Suprapubic skin (tissue), 4 donors: ENCODE measurements around the gene CES2. TPM values are rescaled to one million over a fixed set of nuclear protein-coding genes. Genes with fewer than 3 reads are reported as not detected.

Source experiments
- DNase-seq, 2 donors: peaks; one replicate each; pipeline ENCODE4 v3.0.0-alpha.2; 2019; ENCODE audit warnings: low spot score in 2 of 2
- H3K27ac ChIP-seq: fragments of 200-600 bp; sonication (generic); one replicate; pipeline ENCODE4 v1.5.1; 2019
- H3K27me3 ChIP-seq: fragments of 200-600 bp; sonication (generic); one replicate; pipeline ENCODE4 v1.5.1; 2019
- H3K36me3 ChIP-seq: fragments of 200-600 bp; sonication (generic); one replicate; pipeline ENCODE4 v1.5.1; 2019
- H3K4me1 ChIP-seq: fragments of 200-600 bp; sonication (generic); one replicate; pipeline ENCODE4 v1.5.1; 2019
- H3K4me3 ChIP-seq: fragments of 200-600 bp; sonication (generic); one replicate; pipeline ENCODE4 v1.5.1; 2019; ENCODE audit warnings: mild to moderate bottlenecking
- H3K9me3 ChIP-seq: fragments of 200-600 bp; sonication (generic); one replicate; pipeline ENCODE4 v1.5.1; 2019
- EP300 ChIP-seq: sonication (generic); formaldehyde crosslinking; IDR thresholded peaks from one replicate; pipeline ENCODE4 v1.6.1; 2017; ENCODE audit warnings: antibody characterized with exemption
- POLR2A ChIP-seq, 2 donors: fragments of 450-650 bp; IDR thresholded peaks; one replicate each; pipeline ENCODE4 v1.6.1; 2017; ENCODE audit warnings: antibody characterized with exemption in 2 of 2, mild to moderate bottlenecking in 2 of 2, moderate library complexity in 2 of 2
- POLR2AphosphoS5 ChIP-seq, 3 donors: sonication (generic); formaldehyde crosslinking; IDR thresholded peaks; one replicate each; pipeline ENCODE4 v1.6.1; 2017; ENCODE audit warnings: antibody characterized with exemption in 3 of 3
- WGBS: methylation state at CpG from one replicate; pipeline ENCODE4 v1.1.5; 2018; 5-methylcytosine and 5-hydroxymethylcytosine counted together
- total RNA-seq, 4 donors: library from RNA; depleted of rRNA; stranded (reverse); fragments of >200 nt; gene quantifications; one replicate each; pipeline ENCODE4 v1.1.0, GENCODE V29; 2016
- TF ChIP-seq, protein P1 (sequence below), 2 donors: fragments of 200-600 bp in 1 of 2; fragments of 450-650 bp in 1 of 2; sonication (generic) in 1 of 2; IDR thresholded peaks; one replicate each; pipeline ENCODE4 v1.5.1; 2016 to 2019; ENCODE audit warnings: antibody characterized with exemption in 2 of 2, mild to moderate bottlenecking in 1 of 2, moderate library complexity in 1 of 2

The CES2 gene
- total RNA-seq, 4 donors from 2014 or later = 33.6 to 56.0 (median 42.3) TPM

DNA sequence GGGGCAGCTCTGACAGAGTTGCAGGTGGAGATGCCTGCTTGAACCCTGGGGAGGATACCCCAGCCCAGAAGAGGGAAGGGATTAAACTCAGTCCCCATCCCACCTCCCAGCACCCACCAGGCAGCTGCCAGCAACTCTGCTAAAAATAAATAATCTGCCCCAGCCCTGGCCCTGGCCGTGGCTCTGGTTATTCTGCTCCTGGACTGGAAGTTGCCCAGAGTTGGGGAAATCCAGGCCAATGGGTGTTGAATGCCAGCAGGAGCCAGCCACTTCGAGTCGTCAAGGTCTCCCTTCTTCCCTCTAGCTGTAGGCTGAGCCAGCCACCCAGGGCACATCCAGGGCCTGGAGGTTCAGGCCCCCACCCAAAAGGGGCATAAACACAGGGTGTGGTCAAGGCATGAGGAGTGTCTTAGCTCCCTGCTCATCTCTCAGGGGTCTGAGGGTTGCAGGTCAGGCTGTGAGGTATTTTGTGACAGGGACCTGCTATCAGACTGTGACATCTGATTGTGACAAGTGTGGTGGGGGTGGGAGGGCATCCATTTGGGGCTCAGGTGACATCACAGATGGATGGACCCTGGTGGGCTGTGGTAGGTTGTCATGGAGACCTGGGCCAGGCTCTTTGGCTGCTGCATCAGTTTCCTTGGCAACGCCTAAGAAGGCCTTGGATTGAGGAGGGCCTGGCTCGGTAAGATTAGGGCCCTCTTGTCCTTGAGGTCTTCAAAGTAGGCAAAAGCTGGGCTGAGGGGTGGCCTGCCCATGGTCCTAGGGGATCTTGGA lies 9.0 kb upstream of the CES2 start:
- Histone ChIP-seq H3K36me3 (no peaks in the 10 kb centered on the region), H3K27me3 (peaks cover 28% of the 10 kb centered on the region), H3K4me3 (peak overlapping the region; percentile 51), H3K4me1 (peaks cover 41% of the 10 kb centered on the region), H3K27ac (peak overlapping the region; percentile 18), H3K9me3 (no peaks in the 10 kb centered on the region)
- TF ChIP-seq POLR2AphosphoS5 (IDR thresholded peaks at IDR 0.05) = no peak
- no peak for TF ChIP-seq POLR2A (IDR thresholded peaks at IDR 0.05)
- TF ChIP-seq, protein P1, sequence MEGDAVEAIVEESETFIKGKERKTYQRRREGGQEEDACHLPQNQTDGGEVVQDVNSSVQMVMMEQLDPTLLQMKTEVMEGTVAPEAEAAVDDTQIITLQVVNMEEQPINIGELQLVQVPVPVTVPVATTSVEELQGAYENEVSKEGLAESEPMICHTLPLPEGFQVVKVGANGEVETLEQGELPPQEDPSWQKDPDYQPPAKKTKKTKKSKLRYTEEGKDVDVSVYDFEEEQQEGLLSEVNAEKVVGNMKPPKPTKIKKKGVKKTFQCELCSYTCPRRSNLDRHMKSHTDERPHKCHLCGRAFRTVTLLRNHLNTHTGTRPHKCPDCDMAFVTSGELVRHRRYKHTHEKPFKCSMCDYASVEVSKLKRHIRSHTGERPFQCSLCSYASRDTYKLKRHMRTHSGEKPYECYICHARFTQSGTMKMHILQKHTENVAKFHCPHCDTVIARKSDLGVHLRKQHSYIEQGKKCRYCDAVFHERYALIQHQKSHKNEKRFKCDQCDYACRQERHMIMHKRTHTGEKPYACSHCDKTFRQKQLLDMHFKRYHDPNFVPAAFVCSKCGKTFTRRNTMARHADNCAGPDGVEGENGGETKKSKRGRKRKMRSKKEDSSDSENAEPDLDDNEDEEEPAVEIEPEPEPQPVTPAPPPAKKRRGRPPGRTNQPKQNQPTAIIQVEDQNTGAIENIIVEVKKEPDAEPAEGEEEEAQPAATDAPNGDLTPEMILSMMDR (IDR thresholded peaks at IDR 0.05) = no peak
- TF ChIP-seq EP300 = no peak
- no peak for DNase-seq
- WGBS = 48% methylated on average over 4 of the region's 5 CpGs

DNA sequence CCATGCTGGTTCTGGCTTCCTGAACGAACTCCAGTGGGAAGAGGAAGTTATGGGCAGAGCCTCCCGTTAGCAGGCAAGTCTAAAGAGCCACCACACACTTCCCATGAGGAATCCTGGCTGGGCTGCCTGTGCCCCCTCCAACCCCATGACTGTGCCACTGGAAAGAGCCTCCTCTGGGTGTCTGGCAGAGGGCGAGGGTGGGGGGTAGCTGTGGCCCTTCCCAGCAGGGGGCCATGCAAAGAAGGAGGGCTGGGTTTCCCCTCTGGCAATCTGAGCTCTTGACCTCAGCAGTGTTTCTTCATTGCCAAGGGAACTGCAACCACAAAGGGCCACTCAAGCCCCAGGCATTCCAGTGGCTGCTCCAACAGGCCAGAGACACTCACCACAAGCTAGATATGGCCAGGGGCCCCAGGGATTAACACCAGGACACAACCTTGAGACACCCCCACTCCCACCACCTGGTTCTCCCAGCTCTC lies 8.3 kb upstream of the CES2 start:
- no peaks in the 10 kb centered on the region for H3K36me3 ChIP-seq
- no peak overlapping the region for H3K4me3 ChIP-seq
- H3K27ac ChIP-seq = no peak overlapping the region
- peaks cover 41% of the 10 kb centered on the region for H3K4me1 ChIP-seq
- H3K9me3 ChIP-seq = no peaks in the 10 kb centered on the region
- 50% methylated on average over 3 of the region's 3 CpGs for WGBS
- DNase-seq = no peak
- TF ChIP-seq POLR2AphosphoS5 (IDR thresholded peaks at IDR 0.05) = no peak
- TF ChIP-seq POLR2A (IDR thresholded peaks at IDR 0.05) = no peak
- no peak for TF ChIP-seq EP300
- TF ChIP-seq, protein P1 (IDR thresholded peaks at IDR 0.05) = no peak
- H3K27me3 ChIP-seq = peaks cover 25% of the 10 kb centered on the region

DNA sequence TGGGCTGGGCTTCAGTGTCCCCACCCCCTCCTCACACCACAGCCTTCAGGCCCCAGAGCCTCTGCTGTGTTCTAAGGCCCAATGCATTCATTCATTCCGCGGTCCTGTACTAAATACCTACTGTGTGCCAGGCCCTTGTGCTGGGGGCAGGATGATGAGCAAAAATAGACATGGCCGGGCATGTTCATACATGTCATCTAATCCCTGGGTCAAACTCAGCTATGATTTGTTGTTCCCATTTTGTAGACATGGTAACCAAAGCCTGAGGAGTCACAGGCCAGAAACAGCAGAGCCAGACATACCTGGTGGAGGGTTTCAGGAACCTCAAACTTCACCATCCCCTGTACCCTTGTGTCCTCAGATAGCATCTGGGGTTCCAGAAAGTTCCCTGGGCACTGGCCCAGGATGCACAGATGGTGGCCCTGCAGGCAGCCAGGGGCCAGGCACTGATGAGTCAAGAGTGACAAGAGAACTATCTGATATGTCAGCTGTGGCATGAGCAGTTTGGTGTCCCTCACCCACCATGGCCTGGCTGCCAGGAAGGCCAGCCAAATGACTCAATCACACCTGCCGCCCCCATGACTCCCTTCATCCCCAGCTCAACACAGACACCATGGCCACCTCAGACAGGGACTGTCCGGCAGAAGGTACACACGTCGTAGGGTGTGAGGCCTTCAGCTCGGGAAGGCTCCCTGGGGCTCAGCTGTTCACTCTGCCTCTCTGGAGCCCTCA lies 7.2 kb upstream of the CES2 start:
- Histone ChIP-seq H3K36me3 (no peaks in the 10 kb centered on the region), H3K4me3 (no peak overlapping the region), H3K27me3 (peaks cover 24% of the 10 kb centered on the region), H3K9me3 (no peaks in the 10 kb centered on the region), H3K4me1 (peaks cover 50% of the 10 kb centered on the region), H3K27ac (no peak overlapping the region)
- 86% methylated on average over 3 of the region's 8 CpGs for WGBS
- TF ChIP-seq EP300 (no peak), POLR2AphosphoS5 (IDR thresholded peaks at IDR 0.05) (no peak), POLR2A (IDR thresholded peaks at IDR 0.05) (no peak)
- TF ChIP-seq, protein P1 (IDR thresholded peaks at IDR 0.05) = no peak
- DNase-seq = no peak

DNA sequence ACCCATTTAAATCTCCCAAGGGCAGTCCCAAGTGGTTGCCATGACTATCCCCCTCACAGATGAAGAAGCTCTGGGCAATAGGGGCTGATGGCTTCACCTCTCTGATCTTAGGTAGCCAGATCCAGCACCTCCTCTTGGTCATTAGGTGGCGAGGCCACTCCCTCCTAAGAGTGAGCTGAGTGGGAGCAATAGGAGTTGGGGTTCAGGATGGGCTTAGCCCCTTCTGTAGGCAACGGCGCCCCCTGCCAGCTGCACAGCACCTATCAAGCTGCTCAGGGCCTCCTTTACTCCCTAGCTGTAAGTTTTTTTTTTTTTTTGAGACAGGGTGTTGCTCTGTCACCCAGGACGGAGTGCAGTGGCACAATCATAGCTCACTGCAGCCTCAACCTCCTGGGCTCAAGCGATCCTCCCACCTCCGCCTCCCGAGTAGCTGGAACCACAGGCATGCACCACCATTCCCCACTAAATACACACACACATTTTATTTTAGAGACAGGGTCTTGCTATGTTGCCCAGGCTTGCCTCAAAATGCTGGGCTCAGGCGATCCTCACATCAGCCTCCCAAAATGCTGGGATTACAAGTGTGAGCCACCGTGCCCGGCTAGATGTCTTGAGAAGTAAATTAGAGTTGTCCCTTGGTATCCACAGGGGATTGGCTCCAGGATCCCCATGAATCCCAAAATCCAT lies 6.5 kb upstream of the CES2 start:
- peaks cover 55% of the 10 kb centered on the region for H3K4me1 ChIP-seq
- WGBS = 84% methylated on average over 10 of the region's 10 CpGs
- peaks cover 17% of the 10 kb centered on the region for H3K27me3 ChIP-seq
- no peak for DNase-seq
- H3K9me3 ChIP-seq = no peaks in the 10 kb centered on the region
- H3K27ac ChIP-seq = no peak overlapping the region
- TF ChIP-seq, protein P1 (IDR thresholded peaks at IDR 0.05) = no peak
- TF ChIP-seq POLR2AphosphoS5 (IDR thresholded peaks at IDR 0.05) (no peak), EP300 (no peak), POLR2A (IDR thresholded peaks at IDR 0.05) (no peak)
- H3K4me3 ChIP-seq = no peak overlapping the region
- no peaks in the 10 kb centered on the region for H3K36me3 ChIP-seq
